ENCODE measurements around the gene RNF183. TPM values are rescaled to one million over a fixed set of nuclear protein-coding genes. Genes with fewer than 3 reads are reported as not detected.

The RNF183 gene
- total RNA-seq, 1 experiment from 2014 or later, result not detected

- intact Hi-C loops (cut with micrococcal nuclease; ENCODE audit: unreplicated experiment) (no loop called here), in situ Hi-C loops (cut with HindIII; ENCODE audit: low pct_unique_long_range_greater_than_20kb, low sequenced_read_pairs) (no loop called here)
- no peak overlapping the region for H3K4me3 ChIP-seq (ENCODE audit: low read depth in 2 of 2, low read length in 2 of 2)
- no peaks in the 10 kb centered on the region for H3K36me3 ChIP-seq (ENCODE audit: control insufficient read depth, insufficient read depth, low read length)
- no peak overlapping the region for H3K27ac ChIP-seq (ENCODE audit: low read length)
- no peaks in the 10 kb centered on the region for H3K27me3 ChIP-seq (ENCODE audit: control insufficient read depth, insufficient read depth, low read length)
- ChIA-PET POLR2A (no interaction called here), CTCF (no interaction called here)
- no peak for DNase-seq (ENCODE audit: low read depth, low spot score)
- no peaks in the 10 kb centered on the region for H3K4me1 ChIP-seq (ENCODE audit: control insufficient read depth, insufficient read depth, low read length)
- BruUV-seq (replicated peaks), result no TSS peak
- no peaks in the 10 kb centered on the region for H3K9me3 ChIP-seq (ENCODE audit: control insufficient read depth, insufficient read depth, low read depth, low read length)
- TF ChIP-seq CTCF (IDR thresholded peaks at IDR 0.05) (peak; percentile 15; the same call in 1 of the 2 replicates), POLR2AphosphoS5 (IDR thresholded peaks at IDR 0.05; ENCODE audit: low read depth, low read length) (no peak)
- no peak for ATAC-seq
Observed at GRCh38 chr9:113317777-113318176, 14.6 kb upstream of the RNF183 start.

- no peak for ATAC-seq
- CTCF ChIA-PET, result no interaction called here
Observed at GRCh38 chr9:113316030-113316429, 12.9 kb upstream of the RNF183 start.

More at GRCh38 chr9:113316030-113316429, 12.9 kb upstream of the RNF183 start:
- Histone ChIP-seq H3K27ac (ENCODE audit: low read length) (no peak overlapping the region), H3K36me3 (ENCODE audit: control insufficient read depth, insufficient read depth, low read length) (no peaks in the 10 kb centered on the region), H3K27me3 (ENCODE audit: control insufficient read depth, insufficient read depth, low read length) (no peaks in the 10 kb centered on the region), H3K9me3 (ENCODE audit: control insufficient read depth, insufficient read depth, low read depth, low read length) (no peaks in the 10 kb centered on the region), H3K4me3 (ENCODE audit: low read depth in 2 of 2, low read length in 2 of 2) (no peak overlapping the region), H3K4me1 (ENCODE audit: control insufficient read depth, insufficient read depth, low read length) (no peaks in the 10 kb centered on the region)
- intact Hi-C loops (cut with micrococcal nuclease; ENCODE audit: unreplicated experiment) (no loop called here), in situ Hi-C loops (cut with HindIII; ENCODE audit: low pct_unique_long_range_greater_than_20kb, low sequenced_read_pairs) (no loop called here)
- no peak for TF ChIP-seq TCF7L2 (IDR thresholded peaks at IDR 0.05; ENCODE audit: low read depth, low read length)
- TF ChIP-seq REST (IDR thresholded peaks at IDR 0.05; ENCODE audit: insufficient read depth in 1 of 2, low read depth in 2 of 2, low read length in 1 of 2), result no peak
- TF ChIP-seq POLR2AphosphoS5 (IDR thresholded peaks at IDR 0.05; ENCODE audit: low read depth, low read length), result no peak
- no peak for TF ChIP-seq SIN3A (IDR thresholded peaks at IDR 0.05; ENCODE audit: borderline replicate concordance, insufficient read depth, low read depth, low read length)
- no peak for TF ChIP-seq CTCF (IDR thresholded peaks at IDR 0.05)
- POLR2A ChIA-PET, result no interaction called here
- BruUV-seq (replicated peaks), result no TSS peak
- no peak for DNase-seq (ENCODE audit: low read depth, low spot score)
